Central memory CD4-positive, alpha-beta T cell (primary cell): ENCODE measurements around the gene AP2A1.
"Not testable (repeated sequence)": the region's sequence is repeated elsewhere in the genome, so short reads cannot be mapped to it uniquely, and the experiment has no call there.

Experiments
- DNase-seq: peaks from one replicate; pipeline ENCODE4 v3.0.0; 2022
- total RNA-seq, 3 experiments: gene quantifications; one replicate each; lab custom pipeline; 2026; lab: John Stamatoyannopoulos, UW

Gene AP2A1
- 70.2 to 88.1 (median 83.7) reads per million in 3 experiments for total RNA-seq

- no peak for DNase-seq
Measured at GRCh38 chr19:49766930-49767299, at the start of gene AP2A1. Gene AP2A1 (plus strand): TSS chr19:49767001. CDS start chr19:49767134, 133 bp downstream.

GRCh38 chr19:49718511-49718910 is 48.3 kb upstream of the AP2A1 start:
- DNase-seq: no peak

GRCh38 chr19:49718991-49719390 is 47.8 kb upstream of the AP2A1 start:
- no peak for DNase-seq

GRCh38 chr19:49719420-49719819 is 47.4 kb upstream of the AP2A1 start:
- not testable (repeated sequence) for DNase-seq

GRCh38 chr19:49727217-49728030 is 39.4 kb upstream of the AP2A1 start:
- no peak for DNase-seq

GRCh38 chr19:49730166-49730565 is 36.6 kb upstream of the AP2A1 start:
- DNase-seq: no peak

GRCh38 chr19:49738268-49738667 is 28.5 kb upstream of the AP2A1 start:
- DNase-seq: no peak

GRCh38 chr19:49739098-49739497 is 27.7 kb upstream of the AP2A1 start:
- no peak for DNase-seq

- DNase-seq: no peak
Measured at GRCh38 chr19:49739933-49740332, 26.9 kb upstream of the AP2A1 start.

- no peak for DNase-seq
Measured at GRCh38 chr19:49741210-49741844, 25.5 kb upstream of the AP2A1 start.

GRCh38 chr19:49744946-49745381 is 21.8 kb upstream of the AP2A1 start:
- no peak for DNase-seq

GRCh38 chr19:49746206-49746958 is 20.4 kb upstream of the AP2A1 start:
- DNase-seq: peak; percentile 31

- no peak for DNase-seq
Measured at GRCh38 chr19:49749055-49749716, 17.6 kb upstream of the AP2A1 start.

- DNase-seq: no peak
Measured at GRCh38 chr19:49749771-49750170, 17.0 kb upstream of the AP2A1 start.

GRCh38 chr19:49752701-49753100 is 14.1 kb upstream of the AP2A1 start:
- DNase-seq: no peak

GRCh38 chr19:49755956-49756355 is 10.8 kb upstream of the AP2A1 start:
- no peak for DNase-seq

GRCh38 chr19:49758292-49758691 is 8.5 kb upstream of the AP2A1 start:
- no peak for DNase-seq

GRCh38 chr19:49761249-49761624 is 5.6 kb upstream of the AP2A1 start:
- DNase-seq: no peak

GRCh38 chr19:49761625-49762311 is 5.0 kb upstream of the AP2A1 start:
- no peak for DNase-seq

- no peak for DNase-seq
Measured at GRCh38 chr19:49763230-49763629, 3.6 kb upstream of the AP2A1 start, which contains the start of gene TSKS. Gene TSKS (minus strand): TSS chr19:49763306. CDS start chr19:49763247, 59 bp downstream.

- DNase-seq: no peak
Measured at GRCh38 chr19:49764341-49764740, 2.5 kb upstream of the AP2A1 start.
